GM12874 (cell line): ENCODE results near the gene POFUT2.

Experiments
- CTCF ChIP-seq: IDR thresholded peaks from 2 replicates; pipeline ENCODE4 v1.5.1; 2011; ENCODE audit warnings: low read depth, mild to moderate bottlenecking, control low read depth, low read length, moderate library complexity; ENCODE audit not compliant: insufficient read depth

The POFUT2 gene

GRCh38 chr21:45265721-45266517, 21.8 kb downstream of the POFUT2 start:
- no peak for TF ChIP-seq CTCF

- TF ChIP-seq CTCF = no peak
Observed at GRCh38 chr21:45264912-45265515, 22.7 kb downstream of the POFUT2 start.

- no peak for TF ChIP-seq CTCF
Observed at GRCh38 chr21:45264146-45264911, 23.4 kb downstream of the POFUT2 start.

- TF ChIP-seq CTCF = no peak
Observed at GRCh38 chr21:45263534-45263933, 24.2 kb downstream of the POFUT2 start.

GRCh38 chr21:45262616-45263015, 25.1 kb downstream of the POFUT2 start:
- TF ChIP-seq CTCF = no peak

- TF ChIP-seq CTCF = no peak
Observed at GRCh38 chr21:45262041-45262581, 25.6 kb downstream of the POFUT2 start.

- TF ChIP-seq CTCF = no peak
Observed at GRCh38 chr21:45261093-45261492, 26.6 kb downstream of the POFUT2 start.
